Measurements from ENCODE around the gene FAM162A.
"Not testable (repeated sequence)": the region's sequence is repeated elsewhere in the genome, so short reads cannot be mapped to it uniquely, and the experiment has no call there.

FAM162A gene

GRCh38 chr3:122421836-122422235 is 37.9 kb downstream of the FAM162A start:
- DNase-seq = no peak

DNA sequence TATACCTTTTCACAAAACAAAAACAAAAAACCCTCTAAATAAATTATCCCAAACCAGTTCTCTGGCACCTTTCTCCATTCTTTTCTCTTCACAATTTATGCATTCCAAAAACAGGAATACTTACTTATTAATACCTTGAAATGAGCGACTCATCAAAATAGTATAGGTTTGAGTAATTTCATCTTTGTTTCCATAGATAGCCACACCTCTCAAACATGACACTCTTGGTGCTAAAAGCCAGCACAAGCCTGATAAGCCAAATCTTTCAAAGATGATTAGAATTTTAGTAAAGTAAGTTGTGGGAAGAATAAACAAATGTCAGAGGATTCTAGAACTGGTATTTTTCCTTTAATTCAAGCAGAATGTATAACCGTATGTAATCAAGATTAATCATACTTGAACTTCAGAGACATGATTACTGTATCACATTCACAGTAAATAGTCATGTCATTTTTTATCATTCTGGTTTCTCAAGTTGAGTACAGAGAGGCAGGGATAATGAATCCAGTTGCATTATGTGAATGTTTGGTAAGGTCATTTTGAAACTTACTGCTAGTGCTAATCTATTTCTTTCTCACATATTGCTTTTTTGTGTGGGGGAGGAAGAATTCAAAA is 44.0 kb downstream of the FAM162A start:
- DNase-seq = no peak

GRCh38 chr3:122430371-122430770 is 46.4 kb downstream of the FAM162A start:
- no peak for DNase-seq

GRCh38 chr3:122435950-122436349 is 52.0 kb downstream of the FAM162A start:
- DNase-seq = no peak

- DNase-seq = no peak
Observed at GRCh38 chr3:122443090-122443489, 59.1 kb downstream of the FAM162A start.

GRCh38 chr3:122443762-122444490 is 59.9 kb downstream of the FAM162A start:
- not testable (repeated sequence) for DNase-seq

GRCh38 chr3:122444491-122444887 is 60.5 kb downstream of the FAM162A start:
- DNase-seq = not testable (repeated sequence)

- not testable (repeated sequence) for DNase-seq
Observed at GRCh38 chr3:122448218-122448617, 64.2 kb downstream of the FAM162A start.

DNA sequence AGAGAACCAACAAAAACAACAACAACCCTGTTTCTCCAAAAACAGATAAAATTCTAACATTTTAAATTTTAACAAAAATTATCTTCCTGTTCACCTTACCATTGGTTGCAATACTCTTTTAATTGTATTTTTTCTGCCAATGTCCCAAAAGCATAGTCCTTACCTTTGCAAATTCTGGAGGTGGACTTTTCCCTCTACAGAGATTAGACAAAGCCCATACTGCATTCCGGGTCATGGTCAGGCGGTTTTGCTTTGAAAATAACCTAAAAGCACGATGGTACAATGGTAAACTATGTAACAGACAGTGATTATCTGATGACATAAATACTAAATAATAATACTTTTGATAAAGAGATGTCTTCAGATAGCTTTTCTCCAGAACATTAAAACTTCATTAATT is 67.4 kb downstream of the FAM162A start:
- no peak for DNase-seq

- DNase-seq = no peak
Observed at GRCh38 chr3:122456074-122456473, 72.1 kb downstream of the FAM162A start.

DNA sequence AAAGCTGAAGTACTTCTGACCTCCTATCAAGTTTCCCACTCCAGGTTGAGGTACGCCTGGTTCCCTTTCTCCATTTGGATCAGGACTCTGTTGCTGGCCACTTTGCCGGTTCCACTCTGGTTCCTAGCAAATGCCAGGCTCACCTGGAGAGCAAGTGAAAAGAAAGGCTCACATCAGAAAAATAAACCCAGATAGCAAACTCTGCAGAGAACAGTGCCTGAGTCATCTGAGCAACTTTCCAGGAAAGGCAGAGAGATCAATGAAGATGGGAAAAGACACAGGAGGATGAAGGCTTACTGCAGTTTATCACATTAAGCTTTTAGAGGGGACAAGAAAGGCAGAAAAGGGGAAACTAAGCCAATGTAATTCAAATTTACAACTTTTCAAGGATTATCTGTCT is 73.7 kb downstream of the FAM162A start:
- no peak for DNase-seq

- DNase-seq = no peak
Observed at GRCh38 chr3:122458992-122459391, 75.0 kb downstream of the FAM162A start.

DNA sequence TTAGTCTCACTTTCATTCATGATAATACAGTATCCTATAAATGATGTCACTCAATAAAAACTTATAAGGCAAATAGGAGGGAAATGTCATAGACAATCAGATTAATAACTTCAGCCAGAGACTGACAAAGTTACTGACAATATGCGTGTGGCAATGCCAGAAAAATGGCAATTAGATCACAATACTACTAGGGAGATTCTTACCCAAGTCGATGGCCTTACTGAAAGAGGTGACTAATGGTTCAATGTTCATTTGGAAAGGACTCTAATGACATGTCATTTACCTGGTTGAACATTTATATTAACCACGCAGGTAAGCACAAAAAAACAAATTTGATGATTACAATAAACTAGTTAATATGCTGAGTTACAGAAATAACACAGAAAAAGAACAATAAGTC is 77.8 kb downstream of the FAM162A start:
- DNase-seq = no peak

All from NCI-H2171 (cell line).